IPS-15b (cell line): Measurements from ENCODE around the gene SLC2A4RG.

Experiments
- H3K27me3 ChIP-seq: one replicate; pipeline ENCODE4 v1.6.1; 2013; ENCODE audit warnings: low read length; ENCODE audit not compliant: control insufficient read depth, insufficient read depth
- H3K36me3 ChIP-seq: one replicate; pipeline ENCODE4 v1.6.1; 2013; ENCODE audit warnings: low read length; ENCODE audit not compliant: control insufficient read depth, insufficient read depth
- H3K4me1 ChIP-seq: one replicate; pipeline ENCODE4 v1.6.1; 2013; ENCODE audit warnings: mild to moderate bottlenecking, low read length; ENCODE audit not compliant: control insufficient read depth, insufficient read depth
- H3K4me3 ChIP-seq: one replicate; pipeline ENCODE4 v1.5.1; 2013; ENCODE audit warnings: low read depth, low read length
- H3K9ac ChIP-seq: one replicate; pipeline ENCODE4 v1.6.1; 2013; ENCODE audit warnings: low read depth, mild to moderate bottlenecking, low read length
- H3K9me3 ChIP-seq: one replicate; pipeline ENCODE4 v1.6.1; 2013; ENCODE audit warnings: mild to moderate bottlenecking, low read length; ENCODE audit not compliant: control insufficient read depth, insufficient read depth

SLC2A4RG gene

GRCh38 chr20:63739130-63740069, at the start of gene SLC2A4RG:
SLC2A4RG (plus strand) TSS chr20:63739776; CDS start chr20:63739913, 137 bp downstream.
- peak within 1 kb of the TSS; percentile 73 for H3K9ac ChIP-seq
- H3K36me3 ChIP-seq: peaks cover 36% of the 10 kb centered on the region
- no peaks in the 10 kb centered on the region for H3K9me3 ChIP-seq
- no peaks in the 10 kb centered on the region for H3K27me3 ChIP-seq
- peak within 1 kb of the TSS; percentile 70 for H3K4me3 ChIP-seq
- H3K4me1 ChIP-seq: no peaks in the 10 kb centered on the region

- H3K9me3 ChIP-seq: no peaks in the 10 kb centered on the region
- no peaks in the 10 kb centered on the region for H3K4me1 ChIP-seq
- no peaks in the 10 kb centered on the region for H3K27me3 ChIP-seq
- H3K9ac ChIP-seq: no peak overlapping the region
- H3K36me3 ChIP-seq: peaks cover 29% of the 10 kb centered on the region
- H3K4me3 ChIP-seq: no peak overlapping the region
Observed at GRCh38 chr20:63690003-63690897, 49.3 kb upstream of the SLC2A4RG start.

- peaks cover 29% of the 10 kb centered on the region for H3K36me3 ChIP-seq
- no peaks in the 10 kb centered on the region for H3K27me3 ChIP-seq
- no peak overlapping the region for H3K4me3 ChIP-seq
- H3K4me1 ChIP-seq: no peaks in the 10 kb centered on the region
- H3K9me3 ChIP-seq: no peaks in the 10 kb centered on the region
- H3K9ac ChIP-seq: no peak overlapping the region
Observed at GRCh38 chr20:63690898-63691710, 48.5 kb upstream of the SLC2A4RG start.

GRCh38 chr20:63691711-63692435, 47.7 kb upstream of the SLC2A4RG start:
- Histone ChIP-seq H3K27me3 (no peaks in the 10 kb centered on the region), H3K36me3 (peaks cover 29% of the 10 kb centered on the region), H3K9ac (no peak overlapping the region), H3K9me3 (no peaks in the 10 kb centered on the region), H3K4me1 (no peaks in the 10 kb centered on the region), H3K4me3 (no peak overlapping the region)

- peaks cover 29% of the 10 kb centered on the region for H3K36me3 ChIP-seq
- no peak overlapping the region for H3K4me3 ChIP-seq
- H3K9me3 ChIP-seq: no peaks in the 10 kb centered on the region
- H3K27me3 ChIP-seq: no peaks in the 10 kb centered on the region
- peaks cover 2% of the 10 kb centered on the region for H3K4me1 ChIP-seq
- H3K9ac ChIP-seq: no peak overlapping the region
Observed at GRCh38 chr20:63692436-63693082, 47.0 kb upstream of the SLC2A4RG start.

GRCh38 chr20:63693083-63693732, 46.4 kb upstream of the SLC2A4RG start:
- Histone ChIP-seq H3K4me3 (no peak overlapping the region), H3K9me3 (no peaks in the 10 kb centered on the region), H3K4me1 (peaks cover 2% of the 10 kb centered on the region), H3K36me3 (peaks cover 25% of the 10 kb centered on the region), H3K9ac (no peak overlapping the region), H3K27me3 (no peaks in the 10 kb centered on the region)

GRCh38 chr20:63693733-63694583, 45.6 kb upstream of the SLC2A4RG start:
- Histone ChIP-seq H3K9ac (no peak overlapping the region), H3K9me3 (no peaks in the 10 kb centered on the region), H3K4me1 (peaks cover 2% of the 10 kb centered on the region), H3K36me3 (peaks cover 23% of the 10 kb centered on the region), H3K4me3 (no peak overlapping the region), H3K27me3 (no peaks in the 10 kb centered on the region)

GRCh38 chr20:63694584-63695423, 44.8 kb upstream of the SLC2A4RG start:
- Histone ChIP-seq H3K9me3 (no peaks in the 10 kb centered on the region), H3K4me1 (peaks cover 4% of the 10 kb centered on the region), H3K9ac (no peak overlapping the region), H3K27me3 (no peaks in the 10 kb centered on the region), H3K36me3 (peaks cover 22% of the 10 kb centered on the region), H3K4me3 (no peak overlapping the region)
